T-helper 1 cell treated with Interleukin-12 subunit alpha and Interleukin-12 subunit beta and Interleukin-4 antibody, amounts not matched to agents 30 ng/mL and 1 ng/mL, for 36 hours (primary cell): ENCODE results near the gene CDH4. TPM values are rescaled to one million over a fixed set of nuclear protein-coding genes. Genes with fewer than 3 reads are reported as not detected.

ENCODE experiments used
- intact Hi-C: fragments of 100-400 bp; cut with micrococcal nuclease; formaldehyde crosslinking; loops from one replicate; pipeline ENCODE4 v1.15.1; 2024
- total RNA-seq: library from RNA; stranded (reverse); gene quantifications from 2 replicates; pipeline ENCODE4 v1.2.3, GENCODE V29; 2022

CDH4 gene
- total RNA-seq, 1 donor from 2014 or later = not detected

DNA sequence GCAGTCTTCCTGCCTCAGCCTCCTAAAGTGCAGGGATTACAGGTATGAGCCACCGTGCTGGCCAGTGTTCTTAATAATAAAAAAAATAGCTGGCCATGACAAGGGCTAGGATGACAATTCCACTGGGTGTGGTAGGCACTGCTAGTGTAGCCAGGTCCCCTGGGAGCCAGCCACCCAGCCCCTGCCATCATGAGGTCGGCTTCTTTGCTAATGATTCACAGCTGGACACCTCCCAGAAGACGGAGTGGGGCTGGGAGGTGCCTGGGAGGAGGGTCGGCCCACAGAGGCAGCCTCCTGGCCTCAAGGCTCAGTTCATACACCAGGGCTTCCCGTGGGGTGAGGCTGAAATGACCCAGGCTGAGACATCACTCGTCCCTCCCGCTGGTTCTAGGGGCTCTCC is 583.2 kb downstream of the CDH4 start:
- intact Hi-C loops = no loop called here

DNA sequence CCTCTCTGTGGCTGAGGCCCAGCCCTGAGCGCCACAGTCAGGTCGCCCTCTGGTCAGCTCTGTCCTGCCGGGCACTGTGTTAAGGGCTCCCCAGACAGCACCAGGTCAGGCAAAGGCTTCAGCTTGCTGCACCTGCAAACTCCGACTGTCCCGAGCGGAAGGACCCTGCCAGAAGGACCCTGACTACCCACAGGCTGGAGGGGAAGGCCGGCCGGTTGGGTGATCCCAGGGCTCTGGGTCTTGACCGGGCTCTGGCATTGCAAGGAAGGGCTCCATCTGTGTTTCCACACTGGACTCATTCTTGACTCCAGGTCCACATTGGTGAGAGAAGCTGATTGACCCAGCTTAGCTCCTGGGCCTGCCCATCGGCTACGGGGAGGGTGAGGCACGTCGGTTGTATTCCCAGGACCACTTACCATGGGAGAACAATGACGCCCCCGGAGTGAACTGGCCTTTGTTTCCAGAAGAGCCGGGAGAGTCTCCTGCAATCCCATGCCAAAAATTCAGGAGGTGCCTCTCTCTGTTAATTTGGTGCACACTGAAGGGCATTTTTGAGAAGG is 583.8 kb downstream of the CDH4 start:
- intact Hi-C loops = no loop called here

DNA sequence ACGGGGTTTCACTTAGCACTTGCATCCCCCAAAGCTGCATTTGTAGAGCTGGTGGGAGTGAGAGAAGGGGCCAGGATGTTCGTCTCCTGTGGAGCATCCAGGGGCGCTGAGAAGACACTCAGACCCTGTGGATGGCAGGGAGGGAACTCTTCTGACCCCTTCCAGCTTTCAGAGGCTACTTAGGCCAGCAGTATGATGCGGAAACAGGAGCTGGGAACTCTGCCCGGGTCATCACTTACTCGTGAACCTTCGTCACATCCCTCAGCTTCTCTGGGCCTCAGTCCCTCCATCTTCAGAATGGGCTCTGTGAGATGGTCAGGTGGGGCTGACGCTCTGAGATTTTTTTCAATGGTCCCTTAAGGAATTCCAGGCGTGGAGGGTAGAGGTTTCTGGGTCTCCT is 585.1 kb downstream of the CDH4 start:
- intact Hi-C loops = no loop called here

DNA sequence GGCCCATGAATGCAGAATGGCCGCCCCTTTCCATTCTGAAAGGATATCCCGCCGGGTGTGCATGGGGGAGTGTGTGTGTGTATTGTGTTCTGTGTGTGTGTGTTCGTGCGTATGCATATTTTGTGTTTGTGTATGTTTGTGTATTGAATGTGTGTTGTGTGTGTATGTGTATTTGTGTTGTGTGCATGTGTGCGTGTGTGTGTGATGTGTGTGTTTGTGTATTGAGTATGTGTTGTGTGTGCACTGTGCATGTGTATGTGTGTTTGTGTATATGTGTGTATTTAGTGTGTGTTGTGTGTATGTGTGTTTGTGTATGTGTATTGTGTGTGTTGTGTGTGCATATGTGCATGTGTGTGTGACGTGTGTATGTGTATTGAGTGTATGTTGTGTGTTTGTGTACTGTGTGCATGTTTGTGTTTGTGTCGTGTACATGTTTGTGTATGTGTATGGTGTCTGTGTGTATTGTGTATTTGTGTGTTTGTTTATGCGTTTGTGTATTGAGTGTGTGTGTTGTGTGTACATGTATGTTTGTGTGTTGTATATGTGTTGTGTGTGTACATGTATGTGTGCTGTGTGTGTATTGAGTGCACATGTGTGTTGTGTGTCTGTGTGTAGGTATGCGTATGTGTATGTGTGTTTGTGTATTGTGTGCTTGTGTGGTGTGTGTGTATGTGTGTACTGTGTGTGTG is 587.3 kb downstream of the CDH4 start:
- intact Hi-C loops = no loop called here

DNA sequence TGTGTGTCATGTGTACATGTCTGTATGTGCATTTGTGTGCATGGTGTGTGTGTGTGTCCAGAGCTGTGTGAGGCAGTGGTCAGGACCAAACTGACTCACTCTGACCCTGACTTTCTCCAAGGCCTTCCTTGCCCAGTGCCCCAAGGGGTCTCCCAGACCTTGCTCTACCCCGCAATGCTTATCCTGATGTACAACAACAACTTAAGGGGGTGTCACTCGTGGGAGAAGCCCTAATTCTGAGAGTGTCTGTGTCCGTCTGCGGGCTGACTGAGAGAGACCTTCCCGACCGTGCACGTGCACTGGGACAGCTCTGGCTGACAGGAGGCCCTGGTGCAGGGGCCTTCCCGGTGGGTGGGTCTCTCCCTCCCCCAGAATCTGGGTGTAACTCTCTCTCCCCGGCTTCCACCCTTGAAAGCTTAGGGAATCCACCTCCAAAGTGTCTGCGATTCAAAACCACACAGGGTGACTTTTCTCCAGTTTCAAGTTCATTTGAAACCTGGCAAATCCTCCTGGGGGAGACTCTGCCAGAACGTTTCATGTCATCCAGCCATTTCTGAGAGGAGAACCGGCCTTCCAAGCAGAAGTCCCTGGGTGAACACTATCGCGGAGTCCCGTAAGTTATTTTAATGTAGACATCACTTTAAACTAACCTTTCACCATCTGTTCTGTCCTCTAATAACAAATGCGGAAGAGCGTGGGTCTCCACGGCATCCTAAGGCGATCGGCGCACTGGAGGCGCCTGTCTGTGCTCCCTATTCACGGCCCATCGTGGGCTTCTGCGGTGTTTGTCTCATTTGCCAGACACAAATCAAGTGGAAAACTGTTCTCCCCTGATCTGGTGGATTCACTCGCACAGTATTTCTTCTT is 588.1 kb downstream of the CDH4 start:
- intact Hi-C loops = no loop called here

DNA sequence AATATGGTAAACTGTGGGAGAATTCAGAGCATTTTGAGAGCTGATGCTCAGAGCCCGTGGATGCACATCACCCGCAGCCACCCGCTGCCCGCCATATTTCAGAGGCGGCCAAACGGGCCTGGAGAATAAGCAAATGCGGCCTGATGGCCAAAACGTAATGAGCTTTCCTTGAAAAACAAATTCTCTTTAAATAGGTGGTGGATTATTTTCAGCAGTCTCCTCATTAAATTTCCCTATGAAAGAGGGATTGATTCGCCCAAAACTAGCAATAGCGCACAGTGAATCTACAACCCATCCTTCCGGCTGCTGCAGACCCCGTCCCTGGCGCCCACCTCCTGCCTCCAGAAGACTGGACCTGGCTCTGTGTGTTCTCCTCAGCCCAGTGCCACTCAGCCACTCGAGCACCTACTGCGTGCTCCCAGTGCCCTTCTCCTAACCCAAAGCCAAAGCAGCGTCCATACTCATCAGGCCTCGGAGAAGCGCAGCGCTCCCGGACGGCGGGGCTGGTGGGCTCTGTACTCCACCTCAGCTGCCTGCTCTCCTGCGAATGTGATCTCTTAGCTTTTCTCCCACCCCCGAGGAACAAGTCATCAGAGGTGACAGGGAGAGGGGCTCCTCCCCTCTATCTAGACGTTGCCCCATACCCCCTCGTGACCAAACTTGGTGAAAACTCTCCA is 588.9 kb downstream of the CDH4 start:
- intact Hi-C loops = no loop called here

DNA sequence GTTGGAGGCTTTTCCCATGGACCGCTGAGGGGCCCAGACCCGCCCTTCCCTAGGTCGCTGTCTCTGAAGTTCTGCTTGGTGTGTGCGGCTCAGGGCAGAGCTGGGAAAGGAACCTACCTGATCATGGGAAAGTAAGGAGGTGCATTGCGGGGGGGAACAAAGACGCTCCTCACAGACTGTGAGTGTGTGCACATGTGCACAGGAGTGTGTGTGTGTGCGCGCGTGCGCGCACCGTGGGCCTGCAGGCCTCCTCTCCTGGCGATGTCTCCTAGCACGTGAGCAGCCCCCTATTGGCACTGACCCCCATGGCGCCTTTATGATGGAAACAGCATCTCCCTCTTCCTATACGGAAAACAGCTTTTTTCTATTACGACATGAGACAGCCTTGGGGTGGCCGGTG is 589.5 kb downstream of the CDH4 start:
- intact Hi-C loops = no loop called here

DNA sequence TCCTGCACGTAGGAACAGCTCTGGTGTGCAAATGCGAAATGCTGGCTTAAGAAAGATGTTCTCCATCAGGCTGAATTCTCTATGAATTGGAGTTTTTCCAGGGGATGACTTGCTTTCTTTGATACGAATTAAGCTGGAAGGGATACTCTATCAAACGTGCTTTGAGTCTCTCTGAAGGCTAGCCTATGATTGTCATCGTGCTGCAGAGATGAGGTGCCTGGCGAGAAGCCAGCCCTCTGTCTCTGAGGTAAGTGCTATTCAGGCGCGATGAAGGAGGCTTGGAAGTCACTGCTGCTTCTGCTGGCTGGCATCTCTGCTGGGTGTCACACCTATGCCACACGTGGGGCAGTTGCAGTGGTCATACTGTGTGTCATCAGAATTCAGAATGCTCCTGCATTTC is 589.9 kb downstream of the CDH4 start:
- intact Hi-C loops = no loop called here

DNA sequence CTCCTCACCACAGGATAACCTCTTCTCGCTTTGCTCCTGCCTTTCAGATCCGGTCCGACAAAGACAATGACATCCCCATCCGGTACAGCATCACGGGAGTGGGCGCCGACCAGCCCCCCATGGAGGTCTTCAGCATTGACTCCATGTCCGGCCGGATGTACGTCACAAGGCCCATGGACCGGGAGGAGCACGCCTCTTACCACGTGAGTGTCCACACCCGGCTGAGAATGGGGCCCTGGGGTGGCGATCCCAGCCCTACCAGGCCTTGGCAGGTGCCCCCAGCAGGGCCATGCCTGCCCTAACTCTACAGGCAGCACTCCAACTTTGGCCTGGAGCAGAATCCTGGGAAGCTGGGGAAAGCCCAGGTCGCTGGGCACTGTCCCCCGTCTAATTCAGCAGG is 592.6 kb downstream of the CDH4 start:
- intact Hi-C loops = no loop called here

DNA sequence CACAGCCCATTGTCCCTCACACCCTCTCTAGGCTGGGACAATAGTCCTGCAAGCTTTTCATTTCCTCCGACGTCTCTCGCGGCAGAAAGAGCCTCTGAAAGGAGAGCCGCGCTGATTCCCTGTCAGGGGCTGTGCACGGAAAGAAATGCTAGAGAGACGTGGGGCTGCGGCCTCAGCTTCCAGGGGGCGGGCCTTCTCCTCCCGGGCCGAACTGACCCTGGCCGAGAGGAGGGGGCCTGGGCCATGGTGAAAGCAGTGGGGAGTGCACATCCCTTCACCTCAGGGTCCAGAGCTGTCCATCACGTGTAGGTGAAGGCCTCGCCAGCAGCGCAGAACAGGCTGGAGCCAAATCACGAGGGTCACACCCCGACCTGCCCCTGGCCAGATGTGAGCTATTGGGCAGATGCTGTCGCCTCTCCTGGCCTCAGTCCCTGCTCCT is 593.2 kb downstream of the CDH4 start:
- intact Hi-C loops = no loop called here

DNA sequence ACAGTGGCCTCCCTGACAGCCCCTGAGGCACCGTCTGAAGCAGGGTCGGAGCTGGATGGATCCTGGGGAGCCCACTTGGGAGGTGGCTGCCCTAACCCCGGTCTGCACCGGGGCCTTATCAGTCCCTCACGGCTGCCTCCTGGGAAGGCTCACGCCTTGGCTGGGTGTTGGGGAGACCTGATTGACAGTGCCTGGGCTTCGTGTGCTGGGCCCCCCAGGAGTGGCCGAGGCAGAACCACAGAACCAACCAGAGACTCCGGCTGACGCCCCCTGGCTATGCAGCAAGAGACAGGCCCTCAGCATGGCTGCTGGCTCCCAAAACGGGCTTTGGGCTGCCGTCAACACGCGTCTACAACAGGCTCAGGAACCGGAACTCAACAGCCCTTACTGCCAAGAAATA is 594.0 kb downstream of the CDH4 start:
- intact Hi-C loops = no loop called here

DNA sequence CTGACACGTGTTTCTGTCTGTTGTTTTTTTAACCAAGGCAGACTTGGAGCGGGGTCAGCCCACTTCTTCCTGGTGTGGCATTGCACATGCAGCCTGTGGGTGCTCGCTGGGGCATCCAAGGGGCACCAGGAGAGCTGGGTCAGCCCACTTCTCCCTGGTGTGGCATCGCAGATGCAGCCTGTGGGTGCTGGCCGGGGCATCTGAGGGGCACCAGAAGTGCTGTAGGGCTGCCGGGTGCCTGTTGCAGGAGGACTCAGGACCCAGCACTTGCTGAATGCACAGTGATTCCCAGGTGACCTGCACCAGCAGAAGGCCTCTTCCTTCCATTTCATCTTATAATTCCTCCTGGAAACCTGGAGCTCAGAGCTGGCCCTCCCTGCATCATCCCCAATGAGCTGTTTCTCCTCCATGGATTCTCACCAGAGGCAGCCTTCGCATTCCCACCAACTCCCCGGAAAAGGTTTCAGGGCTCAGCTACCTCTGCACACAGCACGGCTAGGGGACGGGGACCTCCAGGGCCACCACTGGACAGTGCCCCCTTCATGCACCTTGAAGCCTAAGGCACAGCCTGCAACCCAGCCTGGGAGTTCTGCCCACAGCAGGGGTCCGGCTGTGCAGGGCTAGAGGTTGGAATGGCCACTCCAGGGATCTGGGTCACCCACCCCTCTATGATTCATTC is 594.8 kb downstream of the CDH4 start:
- intact Hi-C loops = no loop called here

DNA sequence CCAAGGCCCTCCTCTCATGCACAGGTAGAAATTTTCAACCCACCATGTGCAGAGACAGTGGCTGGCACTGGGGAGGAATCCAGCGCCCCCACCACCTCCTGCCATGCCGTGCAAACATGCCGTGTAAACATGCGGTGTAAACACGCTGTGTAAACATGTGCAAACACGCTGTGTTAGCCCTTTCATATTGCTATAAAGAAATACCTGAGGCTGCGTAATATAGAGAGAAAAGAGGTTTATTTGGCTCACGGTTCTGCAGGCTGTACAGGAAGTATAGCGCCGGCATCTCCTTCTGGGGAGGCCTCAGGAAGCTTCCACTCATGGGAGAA is 595.3 kb downstream of the CDH4 start:
- intact Hi-C loops = no loop called here

DNA sequence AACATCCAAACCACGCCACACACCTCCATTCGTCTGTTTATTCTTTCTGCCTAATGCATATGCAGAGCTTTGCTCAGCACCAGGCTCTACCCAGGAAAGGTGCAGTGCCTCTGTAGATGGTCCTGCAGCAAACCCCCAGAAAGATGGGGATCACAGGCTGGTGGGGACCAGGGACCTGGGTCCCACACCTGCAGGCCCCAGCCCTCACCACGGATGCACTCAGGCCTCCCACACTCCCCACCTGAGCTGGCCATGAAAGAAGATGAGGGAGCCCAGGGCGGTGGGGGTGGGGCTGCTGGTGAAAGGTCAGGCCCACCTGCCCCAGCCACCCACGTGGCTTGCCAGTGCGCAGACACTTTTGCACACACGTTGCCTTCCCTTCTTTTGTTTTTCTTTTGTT is 595.9 kb downstream of the CDH4 start:
- intact Hi-C loops = no loop called here

DNA sequence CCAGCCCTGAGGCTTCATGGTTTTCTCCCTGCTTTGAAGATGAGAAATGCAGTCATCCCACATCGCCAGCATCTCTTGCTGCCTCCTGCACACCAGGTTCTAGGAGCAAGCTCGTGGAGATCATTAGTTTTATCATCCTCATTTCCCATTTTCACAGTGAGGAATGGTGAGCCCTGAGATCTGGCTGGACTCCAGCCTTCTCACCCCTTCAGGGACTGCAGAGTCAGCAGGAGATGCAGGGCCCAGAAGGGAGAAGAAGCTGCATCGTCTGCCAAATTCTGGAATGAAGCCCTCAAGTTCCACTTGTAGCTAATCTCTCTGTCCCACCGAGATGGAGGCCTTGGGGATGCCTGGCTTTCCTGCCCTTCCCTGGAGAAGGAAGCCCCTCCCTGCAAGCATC is 596.8 kb downstream of the CDH4 start:
- intact Hi-C loops = no loop called here

DNA sequence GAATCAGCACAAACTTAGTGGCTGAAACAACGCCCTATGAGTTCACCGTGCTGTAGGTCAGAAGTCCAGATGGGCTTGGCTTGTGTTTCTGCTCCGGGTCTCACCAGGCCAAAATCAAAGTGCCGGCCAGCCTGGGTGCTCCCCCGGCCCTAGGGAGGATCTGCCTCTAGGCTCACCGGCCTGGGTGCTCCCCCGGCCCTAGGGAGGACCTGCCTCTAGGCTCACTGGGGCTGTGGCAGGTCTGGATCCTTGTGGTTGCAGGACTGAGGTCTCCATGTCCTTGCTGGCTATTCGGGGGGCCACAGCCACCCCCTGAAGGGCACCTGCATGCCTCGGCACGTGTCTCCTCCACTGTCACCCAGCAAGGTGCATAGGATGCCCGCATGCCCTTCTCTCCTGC is 597.3 kb downstream of the CDH4 start:
- intact Hi-C loops = no loop called here

DNA sequence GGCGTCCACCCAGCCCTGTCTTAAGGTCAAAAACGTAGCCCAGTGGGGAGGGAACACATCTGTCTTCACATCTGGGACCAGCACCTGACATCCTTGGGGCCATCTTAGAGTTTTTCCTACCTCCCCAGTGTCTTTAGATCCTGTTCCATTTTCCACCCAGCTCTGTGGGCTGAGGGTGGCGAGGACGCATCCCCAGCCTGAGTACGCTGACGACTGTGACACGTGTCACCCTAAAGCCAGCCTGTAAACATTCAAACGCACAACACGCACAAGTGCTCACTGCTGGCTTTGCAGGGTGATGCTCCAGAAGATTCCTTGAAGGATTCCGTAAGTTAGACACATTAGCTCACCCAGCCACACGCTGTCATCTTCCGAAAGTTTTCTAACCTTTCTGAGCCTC is 597.8 kb downstream of the CDH4 start:
- intact Hi-C loops = no loop called here

DNA sequence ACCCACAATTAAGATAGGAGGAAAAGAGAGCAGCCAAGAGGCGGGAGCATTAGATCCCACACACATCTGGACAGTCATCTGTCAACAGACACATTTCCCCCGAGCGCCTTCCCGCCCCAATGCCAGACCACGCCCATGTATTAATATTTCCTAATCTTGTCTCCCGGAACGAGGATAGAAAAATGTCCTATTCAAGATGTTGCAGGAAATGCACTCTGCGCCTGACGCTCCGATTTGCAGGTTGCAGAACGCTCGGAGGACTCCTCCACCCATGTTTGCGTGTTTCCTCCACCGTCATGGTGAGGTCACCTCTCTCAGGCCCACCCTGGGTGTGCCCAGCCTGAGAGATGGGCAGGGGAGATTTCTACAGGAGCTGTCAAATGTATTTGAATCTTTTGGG is 598.4 kb downstream of the CDH4 start:
- intact Hi-C loops = no loop called here

DNA sequence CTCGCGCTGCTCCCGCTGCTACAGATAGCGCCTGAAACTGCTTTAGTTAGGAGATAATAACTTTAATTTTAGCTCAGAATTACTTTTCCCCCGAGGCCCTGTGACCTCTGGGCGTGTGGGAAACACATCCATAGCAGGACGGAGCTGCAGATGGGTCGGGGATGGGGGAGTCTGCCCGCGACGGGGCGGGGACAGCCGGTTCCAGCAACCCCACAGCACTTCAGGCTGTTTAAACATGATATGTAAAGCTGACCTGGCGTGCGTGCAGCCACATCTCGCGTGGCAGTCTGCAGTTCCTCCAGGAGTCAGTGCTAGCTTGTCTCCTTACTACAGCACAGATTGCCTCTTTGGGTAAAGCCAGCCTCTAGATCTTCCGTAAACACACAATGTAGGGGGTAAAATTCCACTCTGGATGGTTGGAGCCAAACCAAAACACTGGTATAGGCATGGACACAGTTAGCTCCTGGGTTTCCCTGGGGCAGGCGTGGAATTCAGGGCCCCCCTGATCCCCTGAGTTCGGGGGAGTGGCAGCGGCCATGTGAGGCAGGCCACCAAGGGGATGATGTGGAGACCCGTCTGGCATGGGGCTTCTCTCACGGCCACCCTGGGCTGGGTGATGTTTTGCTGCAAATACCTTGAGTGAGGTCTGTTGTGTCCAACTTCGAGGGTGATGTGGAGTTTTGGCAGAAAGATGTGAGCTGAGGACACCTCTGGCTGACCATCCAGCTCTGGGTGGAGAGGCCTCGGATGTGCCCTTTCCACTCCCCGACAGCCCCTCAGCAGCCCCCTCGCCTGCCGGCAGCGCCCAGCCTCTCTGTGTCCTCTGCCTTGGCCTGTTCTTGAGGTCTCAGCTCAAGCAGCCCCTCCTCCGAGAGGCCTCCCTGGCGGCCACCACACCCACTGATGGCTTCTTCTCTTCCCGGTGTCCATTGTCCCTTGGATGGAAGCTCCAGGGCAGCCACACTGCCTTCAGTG is 599.2 kb downstream of the CDH4 start:
- intact Hi-C loops = no loop called here
